ENCODE data around the gene FAM193A.
"Not testable (repeated sequence)": the region's sequence is repeated elsewhere in the genome, so short reads cannot be mapped to it uniquely, and the experiment has no call there.

The FAM193A gene

GRCh38 chr4:2754848-2755819 is 218.7 kb downstream of the FAM193A start:
- no peak for DNase-seq

GRCh38 chr4:2755821-2756690 is 219.6 kb downstream of the FAM193A start, which contains the start of gene TNIP2:
TSS of gene TNIP2 (minus strand) at chr4:2756336. CDS start at chr4:2756289, 47 bp downstream.
- peak; percentile 80 for DNase-seq

- no peak for DNase-seq
These were observed 220.4 kb downstream of the FAM193A start for GRCh38 chr4:2756691-2757350.

- no peak for DNase-seq
These were observed 221.0 kb downstream of the FAM193A start for GRCh38 chr4:2757426-2757825.

DNA sequence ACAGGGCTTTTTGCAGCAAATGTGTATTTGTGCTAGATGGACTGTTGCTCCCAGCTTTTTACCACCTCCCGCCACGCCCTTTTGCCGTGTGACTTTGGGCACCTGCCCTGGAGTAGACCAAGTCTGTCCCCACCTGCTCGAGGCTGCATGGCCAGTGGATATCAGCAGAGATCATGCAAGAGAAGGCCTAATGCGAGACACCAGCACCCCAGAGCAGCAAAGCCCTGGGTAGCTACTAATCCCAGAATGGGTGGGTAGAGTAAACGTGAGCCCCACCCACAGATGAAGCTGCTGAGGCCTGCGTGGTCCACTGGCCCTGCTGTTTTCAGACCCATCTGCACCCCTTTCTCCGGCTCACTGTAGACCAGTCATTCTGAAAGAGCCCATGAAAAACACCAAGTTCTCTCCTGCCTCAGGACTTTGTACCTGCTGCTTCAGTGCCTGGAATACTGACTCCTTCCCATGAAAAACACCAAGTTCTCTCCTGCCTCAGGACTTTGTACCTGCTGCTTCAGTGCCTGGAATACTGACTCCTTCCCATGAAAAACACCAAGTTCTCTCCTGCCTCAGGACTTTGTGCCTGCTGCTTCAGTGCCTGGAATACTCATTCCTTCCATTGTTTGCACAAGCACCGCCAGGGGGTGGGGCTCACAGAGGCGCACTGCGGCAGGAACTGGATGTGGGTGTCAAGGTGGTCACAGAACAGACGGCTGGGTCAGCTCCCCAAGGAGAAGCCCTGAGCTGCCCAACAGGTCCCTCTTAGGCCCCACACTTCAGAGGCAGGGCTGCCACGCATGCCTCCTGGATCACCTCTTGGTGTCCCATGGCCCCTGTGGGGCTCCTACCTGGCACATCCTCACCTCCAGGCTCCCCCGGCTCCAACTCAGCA is 224.8 kb downstream of the FAM193A start:
- no peak for DNase-seq

DNA sequence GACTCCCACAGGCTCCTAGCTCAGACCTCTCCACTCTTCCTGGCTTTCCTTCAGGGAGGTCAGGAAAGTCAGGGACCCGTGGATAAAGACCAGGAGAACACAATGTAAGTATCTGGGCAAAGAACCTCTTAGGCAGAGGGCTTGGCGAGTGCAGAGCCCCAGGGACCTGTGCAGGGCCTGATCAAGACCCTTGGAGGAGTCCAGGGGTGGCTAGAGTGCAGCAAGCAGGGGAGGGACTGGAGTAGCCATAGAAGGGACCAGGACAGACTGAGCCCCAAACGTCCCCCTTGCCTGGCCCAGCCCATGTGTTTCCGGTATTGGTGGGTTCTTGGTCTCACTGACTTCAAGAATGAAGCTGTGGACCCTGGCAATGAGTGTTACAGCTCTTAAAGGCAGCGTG is 225.6 kb downstream of the FAM193A start:
- DNase-seq, result no peak

DNA sequence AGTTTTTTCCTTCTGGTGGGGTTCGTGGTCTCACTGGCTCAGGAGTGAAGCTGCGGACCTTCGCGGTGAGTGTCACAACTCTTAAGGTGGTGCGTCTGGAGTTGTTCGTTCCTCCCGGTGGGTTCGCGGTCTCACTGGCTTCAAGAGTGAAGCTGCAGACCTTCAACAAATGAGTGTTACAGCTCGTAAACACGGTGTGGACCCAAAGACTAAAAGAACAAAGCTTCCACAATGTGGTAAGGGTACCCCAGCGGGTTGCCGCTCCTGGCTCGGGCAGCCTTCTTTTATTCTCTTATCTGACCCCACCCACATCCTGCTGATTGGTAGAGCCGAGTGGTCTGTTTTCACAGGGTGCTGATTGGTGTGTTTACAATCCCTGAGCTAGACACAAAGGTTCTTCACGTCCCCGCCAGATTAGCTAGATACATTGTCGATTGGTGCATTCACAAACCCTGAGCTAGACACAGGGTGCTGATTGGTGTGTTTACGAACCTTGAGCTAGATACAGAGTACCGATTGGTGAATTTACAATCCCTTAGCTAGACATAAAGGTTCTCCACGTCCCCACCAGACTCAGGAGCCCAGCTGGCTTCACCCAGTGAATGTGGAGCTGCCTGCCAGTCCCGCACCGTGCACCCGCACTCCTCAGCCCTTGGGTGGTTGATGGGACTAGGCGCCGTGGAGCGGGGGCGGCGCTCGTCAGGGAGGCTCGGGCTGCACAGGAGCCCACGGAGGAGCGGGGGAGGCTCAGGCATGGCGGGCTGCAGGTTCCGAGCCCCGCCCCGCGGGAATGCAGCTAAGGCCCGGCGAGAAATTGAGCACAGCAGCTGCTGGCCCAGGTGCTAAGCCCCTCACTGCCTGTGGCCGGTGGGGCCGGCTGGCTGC is 226.3 kb downstream of the FAM193A start:
- not testable (repeated sequence) for DNase-seq

DNA sequence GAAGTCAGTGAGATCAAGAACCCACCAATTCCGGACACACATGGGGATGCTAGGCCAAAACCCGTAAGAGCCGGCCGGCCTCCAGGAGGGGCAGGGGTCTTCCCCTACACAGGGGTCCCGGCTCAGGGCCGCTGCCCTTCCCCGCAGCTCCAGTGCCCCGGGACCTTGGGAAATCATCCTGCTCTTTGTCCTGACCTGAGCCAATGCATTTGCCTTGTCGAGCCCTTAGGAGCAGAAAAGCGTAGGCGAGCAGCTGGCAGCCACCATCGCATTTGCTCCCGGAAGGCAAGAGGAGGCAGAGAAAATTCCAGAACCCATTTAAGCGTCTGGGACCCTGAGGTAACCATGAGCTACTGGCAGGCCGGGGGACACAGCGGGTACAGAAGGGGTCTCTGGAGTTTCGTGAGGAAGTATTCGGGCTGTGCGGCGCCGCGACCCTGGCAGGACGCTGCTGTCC is 227.1 kb downstream of the FAM193A start:
- no peak for DNase-seq

- no peak for DNase-seq
These were observed 229.5 kb downstream of the FAM193A start for GRCh38 chr4:2765832-2766526.

- no peak for DNase-seq
These were observed 230.7 kb downstream of the FAM193A start for GRCh38 chr4:2767046-2767704.

DNA sequence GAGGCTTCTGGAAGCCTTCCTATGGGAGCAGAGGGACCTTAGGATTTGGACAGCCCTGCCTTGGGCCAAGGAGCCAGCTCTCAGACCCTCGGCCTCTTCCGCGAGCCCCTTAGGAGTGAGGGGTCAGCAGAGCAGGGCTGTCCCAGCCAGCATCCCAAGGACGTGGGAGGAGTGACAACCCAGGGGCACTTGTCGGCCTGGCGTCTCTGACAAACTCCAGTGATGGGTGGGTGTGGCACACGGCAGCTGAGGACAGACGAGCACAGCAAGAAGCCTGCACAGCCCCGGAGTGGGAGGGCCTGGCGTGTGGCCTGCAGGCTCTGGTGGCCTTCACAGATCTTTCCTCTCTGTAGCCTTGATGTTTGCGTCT is 231.2 kb downstream of the FAM193A start:
- no peak for DNase-seq

DNA sequence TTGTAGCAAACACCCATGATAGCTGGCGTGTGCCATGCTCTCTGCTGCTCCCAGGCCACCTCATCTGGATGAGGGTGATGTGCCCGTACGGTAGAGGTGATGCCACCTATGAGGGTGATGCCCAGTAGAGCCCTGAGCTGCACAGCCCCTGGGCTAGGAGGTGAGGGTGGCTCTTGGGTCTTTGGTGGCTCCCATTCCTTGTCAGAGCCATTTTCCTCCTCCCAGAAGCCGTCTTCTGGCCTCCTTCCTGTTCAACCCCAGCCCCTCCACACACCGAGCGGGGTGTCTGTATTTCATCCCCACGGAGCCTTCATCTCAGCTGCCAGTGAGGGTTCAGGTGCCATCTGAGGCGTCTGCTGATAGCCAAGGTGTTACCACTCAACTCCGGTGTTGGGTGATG is 231.7 kb downstream of the FAM193A start:
- DNase-seq, result no peak

GRCh38 chr4:2768921-2769336 is 232.5 kb downstream of the FAM193A start:
- no peak for DNase-seq

- DNase-seq, result no peak
These were observed 234.8 kb downstream of the FAM193A start for GRCh38 chr4:2771264-2771663.

GRCh38 chr4:2780643-2781042 is 244.2 kb downstream of the FAM193A start:
- not testable (repeated sequence) for DNase-seq

GRCh38 chr4:2781911-2782310 is 245.5 kb downstream of the FAM193A start:
- no peak for DNase-seq
